Measurements from ENCODE around the gene HS3ST6.
"Not testable (repeated sequence)": the region's sequence is repeated elsewhere in the genome, so short reads cannot be mapped to it uniquely, and the experiment has no call there.

HS3ST6 gene

GRCh38 chr16:1877804-1878203 is 40.4 kb downstream of the HS3ST6 start:
- DNase-seq (ENCODE audit: low spot score), result no peak

DNA sequence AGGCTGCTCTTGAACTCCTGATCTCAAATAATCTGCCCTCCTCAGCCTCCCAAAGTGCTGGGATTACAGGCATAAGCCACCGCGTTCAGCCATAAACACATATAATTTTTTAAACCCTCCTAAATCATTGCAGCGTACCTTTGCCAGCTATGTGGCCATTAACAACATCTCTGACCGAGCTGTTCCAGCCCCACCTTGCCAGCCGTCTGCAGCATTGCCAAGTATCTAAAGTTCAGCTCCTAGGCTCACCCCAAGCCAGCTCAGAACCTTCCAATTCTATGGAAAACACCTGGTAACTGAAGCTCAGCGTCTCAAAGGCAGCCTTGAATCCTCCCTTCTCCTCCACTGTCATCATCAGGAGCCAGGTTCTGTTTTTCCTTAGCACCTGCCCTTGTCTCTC is 41.1 kb downstream of the HS3ST6 start:
- DNase-seq (ENCODE audit: low spot score), result no peak

DNA sequence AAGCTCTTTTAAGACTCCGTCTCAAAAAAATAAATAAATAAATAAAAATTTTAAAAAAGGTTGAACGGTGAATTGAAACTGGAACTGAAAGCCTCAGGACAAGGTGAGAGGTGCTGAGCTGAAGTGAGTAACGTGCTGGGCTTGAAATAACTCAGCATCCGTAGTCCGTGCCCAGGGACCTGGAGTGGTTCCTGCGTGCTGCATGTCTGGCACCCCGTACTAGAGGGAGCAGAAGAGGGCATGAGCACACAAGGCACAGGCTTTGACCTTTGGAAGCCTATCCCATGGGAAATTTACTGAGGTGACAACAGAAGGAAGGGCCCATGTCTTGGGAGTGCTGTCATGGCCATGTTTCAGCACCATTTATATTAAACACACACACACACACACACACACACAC is 41.7 kb downstream of the HS3ST6 start:
- no peak for DNase-seq (ENCODE audit: low spot score)

GRCh38 chr16:1876066-1876465 is 42.1 kb downstream of the HS3ST6 start:
- not testable (repeated sequence) for DNase-seq (ENCODE audit: low spot score)

- DNase-seq (ENCODE audit: low spot score), result no peak
Observed at GRCh38 chr16:1874854-1875253, 43.4 kb downstream of the HS3ST6 start.

DNA sequence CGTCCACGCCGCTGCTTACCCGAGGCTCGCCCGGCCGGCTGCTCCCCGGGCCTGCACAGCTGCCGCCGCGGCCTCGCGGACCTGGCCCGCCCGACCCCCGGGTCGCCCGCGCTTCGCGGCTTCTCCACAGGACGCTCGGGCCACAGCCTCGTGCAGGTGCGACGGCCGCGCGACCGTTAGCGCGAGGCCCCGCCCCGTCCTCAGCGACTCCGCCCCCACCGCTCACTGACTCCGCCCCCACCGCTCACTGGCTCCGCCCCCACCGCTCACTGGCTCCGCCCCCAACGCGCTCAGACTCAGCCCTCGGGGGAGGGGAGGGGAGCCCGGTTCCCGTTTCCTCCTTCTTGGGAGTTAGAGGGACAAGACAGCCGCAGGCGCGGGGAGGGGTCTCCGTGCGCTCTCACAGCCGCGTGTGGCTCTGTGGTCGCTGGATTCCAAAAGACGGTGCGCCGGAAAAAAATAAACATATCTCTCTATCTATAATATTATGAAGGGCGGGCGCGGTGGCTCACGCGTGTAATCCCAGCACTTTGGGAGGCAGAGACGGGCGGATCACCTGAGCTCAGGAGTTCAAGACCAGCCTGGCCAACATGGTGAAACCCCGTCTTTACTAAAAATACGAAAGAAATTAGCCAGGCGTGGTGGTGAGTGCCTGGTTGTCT is 46.1 kb downstream of the HS3ST6 start, which contains the start of gene MEIOB:
TSS of gene MEIOB (minus strand) at position 191 of the 662 bp plus-strand sequence. CDS start 3,989 bp downstream, outside the sequence.
- peak; percentile 49 for DNase-seq (ENCODE audit: low spot score)

DNA sequence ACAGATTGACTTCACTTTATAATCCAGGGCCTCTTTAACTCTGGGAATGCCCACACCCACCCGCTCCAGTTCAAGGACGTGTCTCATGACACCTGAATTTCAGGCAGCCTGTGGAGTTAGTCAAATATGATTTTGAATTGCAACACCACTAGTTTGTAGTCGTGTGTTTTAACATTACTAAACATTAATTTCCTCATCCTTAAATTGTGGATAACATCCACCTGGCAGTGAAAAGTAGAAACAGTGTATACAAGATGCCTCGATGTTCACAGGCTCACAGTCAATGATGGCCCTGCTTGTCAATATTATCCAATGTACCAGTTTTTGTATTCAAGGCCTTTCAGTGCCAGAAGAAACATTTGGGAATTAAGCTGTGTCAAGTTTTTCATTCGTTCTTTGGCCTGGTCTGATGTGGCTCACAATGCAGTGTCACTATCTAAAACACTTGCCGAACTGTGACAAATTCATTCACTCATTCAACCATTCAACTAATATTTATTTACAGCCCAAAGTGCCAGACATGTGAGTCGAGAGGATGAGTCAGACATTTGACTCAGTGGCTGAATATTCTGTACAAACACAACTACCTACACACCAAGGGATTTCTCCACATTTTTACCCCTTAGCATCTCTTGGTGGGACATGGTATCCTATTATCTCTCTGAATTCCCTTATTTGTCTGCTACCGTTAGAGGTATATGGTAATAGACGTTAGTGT is 47.7 kb downstream of the HS3ST6 start:
- DNase-seq (ENCODE audit: low spot score), result peak; percentile 47

- no peak for DNase-seq (ENCODE audit: low spot score)
Observed at GRCh38 chr16:1865902-1866690, 52.1 kb downstream of the HS3ST6 start.

DNA sequence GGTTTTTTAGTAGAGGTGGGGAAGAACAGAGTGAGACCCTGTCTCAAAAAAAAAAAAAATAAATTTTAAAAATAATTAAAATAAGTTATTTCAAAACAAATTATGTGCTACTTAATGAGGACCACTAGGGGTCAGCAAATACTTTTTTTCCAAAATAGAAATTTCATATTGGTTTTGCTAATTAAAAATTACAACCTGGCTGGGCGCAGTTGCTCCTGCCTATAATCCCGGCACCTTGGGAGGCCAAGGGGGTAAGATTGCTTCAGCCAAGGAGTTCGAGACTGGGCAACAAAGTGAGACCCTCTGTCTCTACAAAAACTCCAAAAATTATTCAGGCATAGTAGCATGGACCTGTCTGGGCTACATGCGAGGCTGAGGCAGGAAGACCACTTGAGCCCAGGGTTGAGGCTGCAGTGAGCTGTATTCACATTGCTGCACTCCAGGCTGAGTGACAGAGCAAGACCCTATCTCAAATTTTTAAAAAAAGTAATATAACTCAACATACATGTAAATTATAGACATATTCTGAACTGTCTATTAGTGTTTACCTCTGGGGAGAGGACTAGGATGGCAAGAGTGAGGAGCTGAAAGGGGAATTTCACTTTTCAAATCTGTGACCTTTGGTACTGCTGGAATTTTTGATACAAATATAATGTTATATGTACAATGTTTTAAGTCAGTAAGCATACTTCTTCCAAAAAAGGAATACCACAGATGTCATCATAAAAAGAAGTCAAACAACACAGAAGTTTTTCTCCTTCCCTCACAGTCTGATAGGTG is 54.3 kb downstream of the HS3ST6 start:
- no peak for DNase-seq (ENCODE audit: low spot score)

GRCh38 chr16:1862394-1862793 is 55.8 kb downstream of the HS3ST6 start:
- no peak for DNase-seq (ENCODE audit: low spot score)

GRCh38 chr16:1861730-1862129 is 56.5 kb downstream of the HS3ST6 start:
- no peak for DNase-seq (ENCODE audit: low spot score)

Data from AG08395 (cell line).